GM21717 (cell line): ENCODE data around the gene SSB.
"Not testable (repeated sequence)": the region's sequence is repeated elsewhere in the genome, so short reads cannot be mapped to it uniquely, and the experiment has no call there.

Experiments used
- ATAC-seq: cut with Tn5 transposase; IDR thresholded peaks from one replicate; pipeline ENCODE4 v1.9.1; 2021; ENCODE audit warnings: mild to moderate bottlenecking, moderate library complexity; ENCODE audit not compliant: unreplicated experiment

The SSB gene

DNA sequence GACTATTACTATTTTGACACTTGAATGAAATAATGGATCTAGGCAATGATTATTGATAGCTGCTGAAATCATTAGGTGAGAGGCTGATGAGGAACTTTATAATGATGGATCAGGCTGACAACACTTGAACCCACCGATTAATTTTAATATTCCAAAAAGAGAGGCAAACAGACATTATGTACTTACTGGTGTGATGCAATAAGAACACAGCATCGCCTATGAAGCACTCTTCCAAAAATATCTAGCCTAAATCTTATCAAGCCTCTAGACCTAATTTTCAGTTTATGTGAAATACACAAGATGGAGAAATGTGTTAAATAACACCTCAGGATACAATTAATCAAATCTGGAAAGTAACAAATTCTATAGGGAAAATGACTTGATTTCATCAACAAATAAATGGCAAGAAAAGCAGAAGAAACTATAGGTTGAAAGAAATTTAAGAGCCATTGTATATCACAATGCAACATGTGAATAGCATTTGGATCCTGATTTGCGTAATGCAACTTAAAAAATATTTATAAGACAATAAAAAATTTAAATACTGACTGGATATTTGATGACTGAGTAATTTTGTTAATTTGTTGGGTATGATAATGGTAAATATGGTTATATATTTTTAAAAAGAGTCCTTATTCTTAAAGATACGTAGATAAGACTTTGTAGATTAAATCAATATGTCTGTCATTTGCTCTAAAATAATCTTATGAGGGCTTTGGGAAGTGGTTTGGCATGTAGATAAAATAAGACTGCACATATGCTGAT, 17.2 kb upstream of the SSB start:
- ATAC-seq = no peak

GRCh38 chr2:169782513-169782912, 16.2 kb upstream of the SSB start:
- no peak for ATAC-seq

GRCh38 chr2:169790581-169790980, 8.1 kb upstream of the SSB start:
- no peak for ATAC-seq

DNA sequence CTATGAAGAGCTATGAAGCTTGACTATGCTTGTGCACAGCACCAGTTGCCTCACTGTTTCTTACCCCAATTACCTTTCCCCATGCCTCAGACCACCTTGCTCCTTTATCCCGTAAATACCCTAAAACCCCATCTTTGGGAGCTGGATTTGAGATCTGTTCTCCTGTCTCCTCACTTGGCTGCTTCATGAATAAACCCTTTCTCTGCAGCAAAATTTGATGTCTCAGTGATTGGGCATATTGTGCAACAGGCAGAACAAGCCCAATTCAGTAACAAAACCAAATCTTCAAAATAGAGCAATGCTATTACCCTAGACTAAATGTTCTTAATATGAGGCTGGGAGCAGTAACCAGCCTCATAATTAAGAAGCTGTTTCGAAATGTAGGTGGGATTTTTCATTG, 3.5 kb upstream of the SSB start:
- ATAC-seq = no peak

DNA sequence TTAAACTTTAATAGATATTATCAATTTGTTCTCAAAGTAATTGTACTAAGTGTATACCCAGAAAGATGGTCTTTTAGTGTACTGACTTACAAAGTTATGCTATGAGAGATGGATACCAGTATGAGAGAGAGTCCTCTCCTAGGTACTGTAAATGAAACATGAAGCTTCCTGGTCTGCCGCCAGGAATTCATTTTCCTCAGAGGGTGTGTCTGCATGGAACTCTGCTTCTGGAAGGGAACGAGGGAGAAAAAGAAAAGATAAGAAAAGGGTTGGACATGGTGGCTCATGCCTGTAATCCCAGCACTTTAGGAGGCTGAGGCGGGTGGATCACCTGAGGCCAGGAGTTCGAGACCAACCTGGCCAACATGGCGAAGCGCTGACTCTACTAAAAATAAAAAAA, 2.2 kb upstream of the SSB start:
- ATAC-seq = no peak

- no peak for ATAC-seq
Observed at GRCh38 chr2:169797601-169798000, 1.1 kb upstream of the SSB start.

GRCh38 chr2:169798397-169798717, 314 bp upstream of the SSB start:
- no peak for ATAC-seq

GRCh38 chr2:169803480-169803879, 4.8 kb downstream of the SSB start:
- no peak for ATAC-seq

DNA sequence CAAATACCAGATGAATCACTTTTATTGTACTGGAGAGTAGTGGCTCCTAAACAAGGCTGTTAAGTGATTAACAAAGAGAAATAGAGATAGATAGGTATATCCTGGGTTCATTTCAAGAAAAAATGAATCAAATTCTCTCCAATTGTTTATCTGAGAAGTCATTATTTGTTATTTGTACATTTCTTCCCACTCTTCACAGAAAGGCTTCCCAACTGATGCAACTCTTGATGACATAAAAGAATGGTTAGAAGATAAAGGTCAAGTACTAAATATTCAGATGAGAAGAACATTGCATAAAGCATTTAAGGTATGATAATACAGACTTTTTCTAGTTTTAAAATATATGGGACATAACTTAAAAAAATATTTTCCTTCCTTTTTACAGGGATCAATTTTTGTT, 7.9 kb downstream of the SSB start:
- ATAC-seq = no peak

DNA sequence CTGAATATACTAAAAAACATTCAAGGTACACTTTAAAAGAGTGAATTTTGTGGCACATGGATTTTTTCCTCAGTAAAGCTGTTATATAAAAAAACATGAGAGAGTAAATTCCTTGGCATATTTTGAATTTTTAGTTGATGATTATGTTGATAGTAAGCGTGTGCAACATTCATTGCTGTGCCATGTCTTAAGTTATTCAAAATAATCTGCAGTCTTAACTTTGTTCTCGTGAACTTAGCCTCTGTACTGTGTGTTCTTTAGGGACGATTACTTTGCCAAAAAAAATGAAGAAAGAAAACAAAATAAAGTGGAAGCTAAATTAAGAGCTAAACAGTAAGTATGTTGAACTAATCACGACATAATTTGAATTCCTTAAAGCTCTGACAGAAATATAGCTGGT, 9.6 kb downstream of the SSB start:
- ATAC-seq = no peak

DNA sequence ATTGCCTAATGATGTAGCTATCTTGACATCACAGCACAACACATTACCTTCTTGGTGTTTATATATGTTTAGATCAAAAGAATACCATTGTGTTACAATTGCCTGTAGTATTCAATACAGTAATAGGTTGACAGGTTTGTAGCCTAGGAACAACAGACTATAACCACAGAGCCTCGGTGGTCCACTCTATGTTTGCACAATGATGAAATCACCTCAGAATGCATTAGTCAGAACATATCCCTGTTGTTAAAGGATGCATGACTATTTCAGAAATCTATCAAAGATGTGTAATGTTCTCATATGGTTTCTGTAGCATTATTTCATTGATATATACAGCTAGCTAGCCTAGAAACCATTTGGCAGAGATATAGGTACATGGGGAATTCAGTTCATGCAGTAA, 17.2 kb downstream of the SSB start:
- ATAC-seq = no peak

DNA sequence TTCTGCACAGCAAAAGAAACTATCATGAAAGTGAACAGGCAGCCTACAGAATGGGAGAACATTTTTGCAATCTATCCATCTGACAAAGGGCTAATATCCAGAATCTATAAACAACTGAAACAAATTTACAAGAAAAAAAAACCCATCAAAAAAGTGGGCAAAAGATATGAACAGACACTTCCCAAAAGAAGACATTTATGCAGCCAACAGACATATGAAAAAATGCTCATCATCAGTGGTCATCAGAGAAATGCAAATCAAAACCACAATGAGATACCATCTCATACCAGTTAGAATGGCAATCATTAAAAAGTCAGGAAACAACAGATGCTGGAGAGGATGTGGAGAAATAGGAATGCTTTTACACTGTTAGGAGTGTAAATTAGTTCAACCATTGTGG, 18.3 kb downstream of the SSB start:
- ATAC-seq = not testable (repeated sequence)

- ATAC-seq = not testable (repeated sequence)
Observed at GRCh38 chr2:169817369-169817768, 18.7 kb downstream of the SSB start.

DNA sequence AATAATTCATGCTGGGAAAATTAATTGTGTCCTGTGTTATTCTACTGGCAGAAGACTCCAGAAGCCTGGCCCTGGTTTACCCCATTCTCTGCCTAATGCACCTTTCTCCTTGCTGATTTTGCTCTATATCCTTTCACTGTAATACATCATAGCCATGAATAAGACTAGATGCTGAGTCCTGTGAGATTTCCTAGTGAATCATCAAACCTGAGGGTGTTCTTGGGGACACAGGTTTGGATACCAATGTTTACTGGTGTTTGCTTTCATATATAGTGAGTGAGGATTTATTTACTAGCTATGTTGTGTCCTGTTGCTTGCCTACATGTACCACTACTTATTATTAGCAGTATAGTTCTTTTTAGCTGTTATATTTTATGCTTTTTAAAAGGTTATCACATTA, 19.6 kb downstream of the SSB start:
- no peak for ATAC-seq

DNA sequence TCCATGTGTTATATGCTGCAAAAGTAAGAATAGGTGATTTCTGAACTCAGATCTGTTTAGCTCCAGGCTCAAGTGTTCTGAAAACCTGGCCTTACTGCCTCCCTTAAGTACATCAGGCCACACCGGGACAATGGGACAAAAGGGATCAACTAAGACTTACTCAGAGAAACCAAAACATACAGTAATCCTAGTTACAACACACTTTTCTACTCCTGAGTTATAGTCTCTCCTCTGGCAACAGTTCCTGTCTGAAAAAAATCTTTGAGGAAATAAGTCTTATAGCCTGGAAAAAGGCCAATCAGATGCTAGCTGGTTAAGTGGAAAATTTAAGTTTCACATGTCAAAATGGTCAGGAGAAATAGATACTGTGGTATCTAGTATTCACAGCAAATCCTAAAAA, 20.4 kb downstream of the SSB start:
- no peak for ATAC-seq

DNA sequence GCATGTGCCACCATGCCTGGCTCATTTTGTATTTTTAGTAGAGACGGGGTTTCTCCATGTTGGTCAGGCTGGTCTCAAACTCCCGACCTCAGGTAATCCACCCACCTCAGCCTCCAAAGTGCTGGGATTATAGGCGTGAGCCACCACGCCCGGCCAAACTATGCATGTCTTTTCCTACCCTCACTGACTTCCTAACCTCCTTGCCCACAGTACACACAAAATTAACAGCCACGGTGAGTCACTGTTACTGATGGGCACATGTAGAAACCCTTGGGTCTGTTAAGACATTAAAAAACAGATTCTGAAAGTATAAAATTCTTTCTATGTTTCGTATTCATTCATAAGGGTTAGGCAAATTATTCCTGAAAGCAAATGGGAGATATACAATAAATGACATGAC, 21.4 kb downstream of the SSB start:
- ATAC-seq = not testable (repeated sequence)

GRCh38 chr2:169822036-169822435, 23.4 kb downstream of the SSB start:
- no peak for ATAC-seq

DNA sequence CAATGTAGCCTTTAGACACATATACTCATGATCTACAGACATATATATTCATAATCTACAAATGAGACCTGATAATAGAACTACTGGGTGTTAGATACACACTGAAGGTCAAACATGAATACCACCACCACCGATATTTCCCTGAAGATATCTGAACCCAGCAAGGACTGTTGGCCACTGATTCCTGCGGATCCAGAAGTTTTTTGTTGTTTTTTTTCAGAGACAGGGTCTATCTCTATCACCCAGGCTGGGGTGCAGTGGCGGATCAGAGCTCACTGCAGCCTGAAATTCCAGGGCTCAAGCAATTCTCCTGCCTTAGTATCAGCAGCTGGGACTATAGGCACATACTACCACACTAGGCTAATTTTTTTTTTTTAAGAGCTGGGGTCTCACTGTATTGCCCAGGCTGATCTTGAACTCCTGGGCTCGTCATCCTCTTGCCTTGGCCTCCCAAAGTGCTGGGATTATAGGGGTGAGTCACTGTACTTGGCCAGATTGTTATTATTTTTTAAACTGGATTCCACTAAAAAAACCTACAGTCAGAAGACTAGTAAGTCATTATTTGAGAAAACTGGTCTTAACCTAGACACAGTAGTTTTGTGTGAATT, 24.2 kb downstream of the SSB start:
- no peak for ATAC-seq

DNA sequence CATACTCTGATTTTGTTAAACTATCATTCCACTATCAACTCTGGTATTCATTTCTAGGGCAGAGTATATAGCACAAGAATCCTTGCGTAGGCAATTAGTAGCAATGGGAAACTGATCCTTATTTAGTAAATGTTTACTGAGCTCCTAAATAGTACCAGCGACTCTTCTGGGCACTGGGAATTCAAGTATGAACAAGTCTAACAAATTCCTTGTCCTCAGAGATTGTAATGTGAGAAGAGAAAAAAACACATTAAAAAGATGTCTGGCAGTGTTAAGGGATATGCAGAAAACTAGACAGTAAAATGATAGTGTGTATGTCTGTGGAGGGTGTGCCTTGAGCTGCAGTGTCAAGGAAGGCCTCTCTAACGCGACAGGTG, 25.3 kb downstream of the SSB start:
- no peak for ATAC-seq

DNA sequence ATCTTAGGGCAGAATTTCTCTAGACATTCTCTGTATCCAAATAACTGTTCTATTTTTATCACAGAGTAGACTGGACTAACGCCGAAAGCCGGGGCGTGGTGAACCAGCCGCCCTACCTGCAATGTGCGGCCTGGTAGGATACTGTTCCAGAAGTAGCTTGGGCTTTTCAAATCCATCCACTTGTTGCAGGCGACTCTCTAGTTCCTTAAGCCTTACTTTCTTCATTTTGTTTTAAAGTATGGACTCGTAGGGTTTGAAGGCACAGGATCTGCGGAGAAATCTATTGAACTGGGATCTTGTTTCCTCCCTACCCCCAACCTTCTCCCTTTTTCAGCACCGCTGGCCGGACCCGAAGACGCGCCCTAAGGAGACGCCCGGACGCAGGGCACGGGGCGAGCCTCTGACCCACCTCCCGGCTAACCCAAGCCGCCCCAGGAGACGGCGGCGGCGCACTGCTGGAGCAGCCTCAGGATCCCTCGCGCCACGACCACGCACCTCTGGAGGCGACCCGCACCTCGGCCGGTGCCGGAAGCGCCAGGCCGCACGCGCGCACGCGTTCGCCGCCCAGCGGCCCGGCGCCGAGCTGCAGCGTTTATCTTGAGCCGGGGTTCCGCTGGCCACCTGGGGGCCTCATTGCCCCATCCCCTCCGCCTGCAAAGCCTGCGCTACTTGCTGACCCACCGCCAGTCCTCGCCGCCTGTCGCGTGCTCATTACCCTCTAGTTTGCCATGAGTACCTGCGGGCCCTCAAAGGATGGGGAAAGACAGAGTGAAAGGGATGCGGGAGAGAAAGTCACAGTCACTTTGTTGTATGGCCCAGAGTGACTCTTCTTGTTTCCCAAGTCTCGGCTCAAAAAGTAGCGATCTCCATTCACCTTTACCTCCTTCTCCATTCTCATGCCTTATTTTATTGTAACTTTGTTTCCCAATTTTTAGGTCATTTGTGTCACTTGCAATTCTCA, 26.0 kb downstream of the SSB start, which contains the start of gene METTL5:
Gene METTL5, minus strand, starts transcription at position 533 of the 961 bp plus-strand sequence. Its CDS starts 308 bp downstream, at position 225.
- ATAC-seq = peak; percentile 60

- ATAC-seq = peak; percentile 88
Observed at GRCh38 chr2:169827272-169828140, 28.8 kb downstream of the SSB start, which contains the start of gene UBR3. UBR3 (plus strand) TSS chr2:169827454; CDS start chr2:169827508, 54 bp downstream.
